Choroid plexus epithelial cell (primary cell): ENCODE data around the gene GMPPA.

Experiments
- DNase-seq: peaks from one replicate; pipeline ENCODE4 v3.0.0-alpha.2; 2010; ENCODE audit warnings: low read depth
- H3K4me3 ChIP-seq: 2 replicates; pipeline ENCODE4 v1.5.1; 2011; ENCODE audit warnings: low read depth, mild to moderate bottlenecking, control low read depth, low read length, moderate library complexity
- CTCF ChIP-seq: conservative IDR thresholded peaks from 2 replicates; pipeline ENCODE4 v1.5.1; 2011; ENCODE audit warnings: low read depth, mild to moderate bottlenecking, control low read depth, inconsistent platforms, low read length, moderate library complexity

The GMPPA gene

DNA sequence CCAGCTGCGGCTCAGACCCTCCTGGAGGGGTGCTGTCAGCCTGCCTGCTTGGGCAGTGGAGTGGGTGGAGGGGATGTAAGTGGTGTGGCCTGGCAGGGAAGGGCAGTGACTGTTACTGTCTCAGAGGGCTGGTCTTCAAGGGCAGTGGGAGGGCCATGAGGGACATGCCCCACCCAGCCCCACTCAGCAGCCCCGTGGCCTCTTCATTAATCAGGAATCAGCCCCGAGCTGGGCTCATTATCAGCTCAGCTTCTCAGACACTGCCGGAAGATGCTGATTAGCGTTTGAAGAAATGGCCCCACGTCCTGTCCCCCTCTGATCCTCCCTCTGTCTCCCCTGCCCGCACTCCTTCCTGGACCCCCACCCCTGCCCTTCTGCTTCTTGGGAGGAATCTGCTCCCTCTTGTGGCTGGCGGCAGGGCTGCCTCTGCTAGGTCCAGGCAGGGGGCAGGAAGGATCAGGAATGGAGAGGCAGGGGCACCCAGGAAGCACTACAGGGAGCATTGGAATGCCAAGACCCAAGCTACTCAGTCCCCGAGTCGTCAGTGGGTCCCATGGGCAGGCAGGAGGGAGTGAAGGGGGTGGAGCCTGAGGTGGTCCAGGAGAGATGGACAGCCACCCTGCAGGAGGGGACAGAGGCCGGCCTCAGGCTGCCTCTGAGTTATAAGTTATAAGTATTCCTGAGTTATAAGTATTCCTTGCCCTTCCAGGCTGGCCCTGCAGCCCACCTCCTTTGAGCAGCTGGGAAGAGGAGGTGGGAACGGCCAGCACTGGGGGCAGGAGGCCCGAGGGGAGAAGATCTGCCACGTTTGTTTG lies 22.6 kb downstream of the GMPPA start:
- TF ChIP-seq CTCF = peak; percentile 89
- DNase-seq = peak; percentile 47

GRCh38 chr2:219522111-219523030 lies 23.7 kb downstream of the GMPPA start:
- H3K4me3 ChIP-seq = peak overlapping the region; percentile 30
- peak; percentile 44 for DNase-seq
- no peak for TF ChIP-seq CTCF

More for the DNA sequence above, 22.6 kb downstream of the GMPPA start:
- H3K4me3 ChIP-seq = no peak overlapping the region

- DNase-seq = peak; percentile 17
- TF ChIP-seq CTCF = no peak
- no peak overlapping the region for H3K4me3 ChIP-seq
These were observed 24.5 kb downstream of the GMPPA start for GRCh38 chr2:219523031-219523671.

GRCh38 chr2:219524817-219525216 lies 26.1 kb downstream of the GMPPA start:
- TF ChIP-seq CTCF = no peak
- H3K4me3 ChIP-seq = no peak overlapping the region
- no peak for DNase-seq

GRCh38 chr2:219525533-219526232 lies 27.0 kb downstream of the GMPPA start:
- TF ChIP-seq CTCF = no peak
- DNase-seq = no peak
- no peak overlapping the region for H3K4me3 ChIP-seq

- no peak for TF ChIP-seq CTCF
- H3K4me3 ChIP-seq = no peak overlapping the region
- DNase-seq = no peak
These were observed 27.8 kb downstream of the GMPPA start for GRCh38 chr2:219526320-219527075.
